ENCODE measurements around the gene ELOVL2.

GRCh38 chr6:11013721-11014070 is 30.4 kb downstream of the ELOVL2 start:
- TF ChIP-seq POLR2AphosphoS5 (IDR thresholded peaks at IDR 0.05; ENCODE audit: borderline replicate concordance, low read depth, low read length) = no peak
- no peak for TF ChIP-seq EZH2 (IDR thresholded peaks at IDR 0.05)

Measured in SK-N-MC (cell line).